Erythroblast (primary cell): ENCODE results near the gene BEND6.

Source experiments
- GATA1 ChIP-seq: IDR thresholded peaks from 2 replicates; pipeline ENCODE4 v1.6.1; 2011; ENCODE audit warnings: low read depth, mild to moderate bottlenecking, control low read depth, low read length, moderate library complexity
- POLR2A ChIP-seq: IDR thresholded peaks from 2 replicates; pipeline ENCODE4 v1.6.1; 2011; ENCODE audit warnings: mild to moderate bottlenecking, low read length

DNA sequence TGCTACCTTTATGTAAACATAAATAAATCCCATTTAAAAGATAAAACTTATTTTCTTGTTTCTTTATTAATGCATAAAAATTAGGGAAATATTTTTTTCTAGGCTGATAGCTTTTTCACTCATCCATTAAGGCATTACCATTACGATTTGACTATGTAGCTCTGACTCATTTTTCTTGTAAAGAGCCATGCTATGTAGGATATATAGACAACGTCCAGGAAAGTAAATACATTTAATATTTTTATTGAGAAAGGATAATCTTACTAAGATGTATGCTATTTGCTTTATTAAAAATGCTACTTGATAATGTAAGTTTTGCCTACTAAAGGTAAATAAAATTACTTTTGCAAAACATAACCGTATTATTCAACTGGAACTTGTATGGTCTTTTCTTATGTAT, 72.4 kb downstream of the BEND6 start:
- TF ChIP-seq POLR2A (no peak), GATA1 (no peak)
